Renal cortex interstitium (tissue), 11 donors: ENCODE results near the gene NPM1. TPM values are rescaled to one million over a fixed set of nuclear protein-coding genes. Genes with fewer than 3 reads are reported as not detected.

ENCODE experiments used
- DNase-seq, 11 donors: peaks; one replicate each; pipeline ENCODE4 v3.0.0-alpha.2; 2013; ENCODE audit warnings: low read depth in 9 of 11, low spot score in 4 of 11; ENCODE audit errors: extremely low read depth in 1 of 11
- polyA plus RNA-seq, 3 donors: library from polyadenylated mRNA; unstranded; fragments of 120-200 nt; gene quantifications; one replicate each; pipeline ENCODE4 v1.2.1, GENCODE V29; 2013; ENCODE audit not compliant: insufficient read length in 3 of 3

NPM1 gene
- polyA plus RNA-seq, 3 donors: 1,646 to 1,969 (median 1,849) TPM

- DNase-seq: no peak
These were observed 45.1 kb downstream of the NPM1 start for GRCh38 chr5:171432583-171433351.

GRCh38 chr5:171433352-171433698, 45.7 kb downstream of the NPM1 start:
- no peak for DNase-seq

- DNase-seq: no peak
These were observed 46.5 kb downstream of the NPM1 start for GRCh38 chr5:171433982-171434676.

- DNase-seq: no peak
These were observed 47.2 kb downstream of the NPM1 start for GRCh38 chr5:171434874-171435273.

GRCh38 chr5:171435908-171436307, 48.3 kb downstream of the NPM1 start:
- DNase-seq: no peak

- DNase-seq: no peak
These were observed 49.2 kb downstream of the NPM1 start for GRCh38 chr5:171436804-171437285.

- no peak for DNase-seq
These were observed 49.7 kb downstream of the NPM1 start for GRCh38 chr5:171437286-171437821.

GRCh38 chr5:171438738-171439137, 51.1 kb downstream of the NPM1 start:
- DNase-seq: no peak

GRCh38 chr5:171441246-171441791, 53.7 kb downstream of the NPM1 start:
- DNase-seq: no peak

GRCh38 chr5:171442287-171443042, 54.8 kb downstream of the NPM1 start:
- no peak for DNase-seq

GRCh38 chr5:171444582-171444981, 56.9 kb downstream of the NPM1 start:
- DNase-seq: no peak

- no peak for DNase-seq
These were observed 58.2 kb downstream of the NPM1 start for GRCh38 chr5:171445644-171446516.

GRCh38 chr5:171447226-171447625, 59.6 kb downstream of the NPM1 start:
- DNase-seq: no peak

GRCh38 chr5:171449426-171449825, 61.8 kb downstream of the NPM1 start:
- no peak for DNase-seq

- peak in 9 of 11 donors; percentile 24 to 71 (median 55) for DNase-seq
These were observed 63.0 kb downstream of the NPM1 start for GRCh38 chr5:171450423-171451331.

GRCh38 chr5:171451421-171451820, 63.8 kb downstream of the NPM1 start:
- DNase-seq: no peak

GRCh38 chr5:171453056-171453725, 65.5 kb downstream of the NPM1 start:
- no peak for DNase-seq
